ENCODE measurements around the gene UGT2A2.

Gene UGT2A2

DNA sequence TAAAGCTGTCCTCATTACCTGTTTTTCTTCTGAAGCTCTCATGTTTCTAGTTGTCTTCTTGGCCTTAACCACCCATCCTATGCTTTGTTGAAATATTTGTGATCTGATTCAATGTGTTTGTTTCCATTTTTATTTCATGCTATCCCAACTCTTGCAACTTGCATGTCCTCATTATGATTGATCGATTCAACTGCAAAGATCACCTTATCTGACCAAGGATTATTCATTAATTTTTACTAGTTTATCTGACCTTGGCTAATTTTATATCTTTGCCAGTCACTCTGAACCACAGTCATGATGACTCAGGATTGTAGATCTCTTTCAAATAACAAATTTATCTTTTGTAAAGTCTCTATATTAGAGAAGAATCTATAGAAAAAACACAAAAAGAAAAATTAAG is 70.7 kb downstream of the UGT2A2 start:
- DNase-seq, result no peak

DNA sequence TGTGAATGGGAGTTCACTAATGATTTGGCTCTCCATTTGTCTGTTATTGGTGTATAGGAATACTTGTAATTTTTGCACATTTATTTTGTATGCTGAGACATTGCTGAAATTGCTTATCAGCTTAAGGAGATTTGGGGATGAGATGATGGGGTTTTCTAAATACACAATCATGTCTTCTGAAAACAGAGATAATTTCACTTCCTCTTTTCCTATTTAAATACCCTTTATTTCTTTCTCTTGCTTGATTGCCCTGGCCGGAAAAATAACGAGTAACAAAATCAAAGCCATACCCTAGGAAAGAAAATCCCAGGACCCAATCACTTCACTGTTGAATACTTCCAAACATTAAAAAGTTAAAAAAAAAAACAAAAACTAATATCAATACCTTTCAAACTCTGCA is 76.0 kb downstream of the UGT2A2 start:
- no peak for DNase-seq

DNA sequence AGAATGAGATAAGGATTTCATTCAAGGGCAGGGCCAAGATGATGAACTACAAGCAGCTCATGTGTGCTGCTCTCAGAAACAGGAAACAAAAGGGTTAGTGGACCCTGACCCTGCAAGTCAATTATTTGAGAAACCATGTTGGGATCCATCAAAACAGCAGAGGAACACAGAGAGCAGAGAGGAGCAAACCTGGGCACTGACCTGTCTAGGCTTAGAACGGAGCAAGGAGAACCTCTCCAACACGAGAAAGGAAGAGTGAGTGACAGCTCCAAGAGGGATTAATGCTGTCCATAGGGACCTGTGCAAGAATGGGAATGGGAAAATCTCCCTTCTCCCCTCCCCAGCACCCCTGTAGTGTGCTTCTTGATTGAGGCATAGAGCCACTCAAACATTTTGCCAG is 89.8 kb downstream of the UGT2A2 start:
- DNase-seq, result no peak

DNA sequence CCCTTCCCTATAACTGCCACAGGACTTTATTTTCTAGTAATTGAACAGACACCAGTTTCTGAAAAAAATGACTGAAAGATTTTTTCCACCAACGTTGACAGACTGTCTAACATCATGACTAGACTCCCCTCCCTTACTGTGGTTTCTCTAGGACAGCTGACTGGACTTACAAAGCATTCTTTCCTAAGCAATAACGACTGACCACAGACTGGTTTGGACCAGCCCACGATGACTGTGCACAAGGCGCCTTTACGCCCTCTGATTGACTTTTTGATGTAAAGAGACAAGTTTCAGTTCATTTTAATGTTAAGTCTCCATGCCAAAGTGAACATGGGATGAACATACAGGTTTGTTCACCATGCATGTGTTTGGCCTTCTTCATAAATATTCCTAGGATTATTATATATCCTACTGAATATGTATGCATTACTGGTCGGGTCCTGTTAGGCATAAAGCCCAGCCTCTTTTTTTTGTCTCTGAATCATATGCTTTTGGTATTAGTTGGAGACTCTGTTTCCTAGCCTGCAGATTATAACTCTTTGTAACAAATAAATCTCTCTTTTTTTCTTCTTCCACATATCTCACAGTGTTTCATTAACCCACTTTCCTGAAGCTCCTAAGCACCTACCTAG is 93.2 kb downstream of the UGT2A2 start:
- no peak for DNase-seq

Data from activated gamma-delta T cell treated with Interleukin-2 at 50 U/mL for 16 hours (primary cell).